NT2/D1 (cell line): ENCODE results near the gene DHCR24.

Experiments
- SUZ12 ChIP-seq: IDR thresholded peaks from 2 replicates; pipeline ENCODE4 v1.6.1; 2011; ENCODE audit not compliant: insufficient read length, insufficient read depth; ENCODE audit errors: extremely low read depth
- YY1 ChIP-seq: IDR thresholded peaks from 2 replicates; pipeline ENCODE4 v1.6.1; 2011; ENCODE audit not compliant: insufficient read length, insufficient read depth
- ZNF274 ChIP-seq: IDR thresholded peaks from 2 replicates; pipeline ENCODE4 v1.6.1; 2011; ENCODE audit warnings: mild to moderate bottlenecking, low read depth, low read length

GRCh38 chr1:54823670-54824069 is 63.3 kb downstream of the DHCR24 start:
- TF ChIP-seq ZNF274, result no peak
- TF ChIP-seq YY1, result no peak
- no peak for TF ChIP-seq SUZ12
